GM12878 (cell line): Measurements from ENCODE around the gene SNX10. TPM values are rescaled to one million over a fixed set of nuclear protein-coding genes. Genes with fewer than 3 reads are reported as not detected.
A peak's percentile ranks its signal among the peaks of the same experiment; 100 is the strongest.

Source experiments
- ATAC-seq: fragments of 200-7000 bp; cut with Tn5 transposase; 3 replicates; pipeline ENCODE4 v1.9.1; 2020; ENCODE audit warnings: mild to moderate bottlenecking, moderate library complexity
- BruUV-seq: library from RNA; stranded (reverse); fragments of 400-500 nt; replicated peaks from 2 replicates; lab custom pipeline; 2021; lab: Mats Ljungman, UMichigan
- CTCF ChIA-PET: fragments of 300-600 bp; sonication (Branson Sonifier 250); formaldehyde crosslinking; extraction: SDS; loops from one replicate; lab custom pipeline; 2021; ENCODE audit warnings: inconsistent platforms; lab: Yijun Ruan, JAX
- POLR2A ChIA-PET: fragments of 350-600 bp; formaldehyde crosslinking; extraction: SDS; loops from one replicate; lab custom pipeline; 2021; ENCODE audit warnings: inconsistent platforms; lab: Charles Lee
- RAD21 ChIA-PET: fragments of 300-600 bp; sonication (Branson Sonifier 250); formaldehyde crosslinking; loops from one replicate; lab custom pipeline; 2023; ENCODE audit warnings: antibody characterized with exemption; ENCODE audit not compliant: unreplicated experiment; lab: Charles Lee
- SMC1A ChIA-PET: fragments of 300-600 bp; sonication (Branson Sonifier 250); formaldehyde crosslinking; loops from one replicate; lab custom pipeline; 2023; ENCODE audit not compliant: unreplicated experiment, uncharacterized antibody; lab: Charles Lee
- DNase-seq: peaks from one replicate; pipeline ENCODE4 v3.0.0-alpha.2; 2011; ENCODE audit warnings: low read depth, low spot score
- FAIRE-seq: peaks from 3 replicates; lab custom pipeline; 2011; peaks lifted over from hg19 to GRCh38; lab: Jason Lieb, UNC
- H2AFZ ChIP-seq: 2 replicates; pipeline ENCODE4 v1.6.0; 2011; ENCODE audit warnings: low read depth, low read length, control low read depth; ENCODE audit not compliant: control insufficient read depth
- H3K27ac ChIP-seq: 2 replicates; pipeline ENCODE4 v1.5.1; 2011; ENCODE audit warnings: control low read depth; ENCODE audit not compliant: control insufficient read depth, insufficient read depth
- H3K27me3 ChIP-seq, 2 experiments: replicated peaks in 1 of 2; 2 replicates each; pipeline versions ENCODE4 v1.6.0 to v1.6.1; 2011; ENCODE audit warnings: low read length in 1 of 2; ENCODE audit not compliant: control insufficient read depth in 2 of 2, insufficient read depth in 2 of 2
- H3K36me3 ChIP-seq, 2 experiments: 2 replicates each; pipeline ENCODE4 v1.5.1; 2011; ENCODE audit warnings: low read length in 1 of 2; ENCODE audit not compliant: control insufficient read depth in 2 of 2, insufficient read depth in 2 of 2
- H3K4me1 ChIP-seq: 2 replicates; pipeline ENCODE4 v1.6.1; 2011; ENCODE audit warnings: mild to moderate bottlenecking, low read length, moderate library complexity, mixed read lengths; ENCODE audit not compliant: control insufficient read depth, insufficient read depth
- H3K4me2 ChIP-seq: 2 replicates; pipeline ENCODE4 v1.6.0; 2011; ENCODE audit warnings: control low read depth; ENCODE audit not compliant: control insufficient read depth, insufficient read depth
- H3K4me3 ChIP-seq: fragments of 200-600 bp; sonication (generic); 2 replicates; pipeline ENCODE4 v1.5.1; 2016
- H3K79me2 ChIP-seq: 2 replicates; pipeline ENCODE4 v1.6.0; 2011; ENCODE audit warnings: low read length; ENCODE audit not compliant: control insufficient read depth, insufficient read depth
- H3K9ac ChIP-seq: 2 replicates; pipeline ENCODE4 v1.8.0; 2011; ENCODE audit warnings: low read length, control low read depth, mixed read lengths; ENCODE audit not compliant: control insufficient read depth, insufficient read depth
- H3K9me3 ChIP-seq: replicated peaks from 3 replicates; pipeline ENCODE4 v1.5.1; 2011; ENCODE audit warnings: mild to moderate bottlenecking, low read length; ENCODE audit not compliant: control insufficient read depth, insufficient read depth
- H4K20me1 ChIP-seq: 2 replicates; pipeline ENCODE4 v1.6.0; 2011; ENCODE audit not compliant: control insufficient read depth, insufficient read depth
- BACH1 ChIP-seq: fragments of 450-650 bp; IDR thresholded peaks from 2 replicates; pipeline ENCODE4 v1.6.1; 2017; ENCODE audit warnings: mild to moderate bottlenecking, borderline replicate concordance
- CBX5 ChIP-seq: sonication (generic); IDR thresholded peaks from 2 replicates; pipeline ENCODE4 v1.6.1; 2016; ENCODE audit warnings: low read depth, moderate library complexity, mild to moderate bottlenecking, inconsistent platforms
- CEBPZ ChIP-seq: fragments of 150-350 bp; IDR thresholded peaks from 2 replicates; pipeline ENCODE4 v1.6.1; 2016; ENCODE audit warnings: low read depth, low read length
- DPF2 ChIP-seq: fragments of 450-650 bp; IDR thresholded peaks from 2 replicates; pipeline ENCODE4 v1.6.1; 2017; ENCODE audit warnings: mild to moderate bottlenecking
- E4F1 ChIP-seq: fragments of 450-650 bp; IDR thresholded peaks from 2 replicates; pipeline ENCODE4 v1.6.1; 2018; ENCODE audit warnings: borderline replicate concordance, mild to moderate bottlenecking; ENCODE audit not compliant: partially characterized antibody
- HSF1 ChIP-seq: fragments of 150-350 bp; IDR thresholded peaks from 2 replicates; pipeline ENCODE4 v1.6.1; 2014; ENCODE audit warnings: mild to moderate bottlenecking, low read depth, low read length
- SUZ12 ChIP-seq: fragments of 200-600 bp; sonication (generic); IDR thresholded peaks from one replicate; pipeline ENCODE4 v1.6.1; 2018; ENCODE audit warnings: antibody characterized with exemption, mild to moderate bottlenecking; ENCODE audit not compliant: unreplicated experiment
- ZNF274 ChIP-seq: IDR thresholded peaks from one replicate; pipeline ENCODE4 v1.8.0; 2011; ENCODE audit not compliant: insufficient read length, insufficient read depth
- ZNF592 ChIP-seq: fragments of 450-650 bp; IDR thresholded peaks from 2 replicates; pipeline ENCODE4 v1.6.1; 2017; ENCODE audit warnings: mild to moderate bottlenecking, moderate library complexity
- WGBS: methylation state at CpG from one replicate; pipeline ENCODE4 v1.1.6; 2016; ENCODE audit warnings: low lambda C conversion rate; ENCODE audit not compliant: insufficient replicate concordance, insufficient coverage; ENCODE audit errors: missing lambda C conversion rate; 5-methylcytosine and 5-hydroxymethylcytosine counted together
- in situ Hi-C: fragments of 300-500 bp; cut with MboI; formaldehyde crosslinking; loops from 9 replicates; pipeline ENCODE4 v1.14.3; 2018; ENCODE audit warnings: mixed read lengths
- intact Hi-C: fragments of 100-400 bp; cut with micrococcal nuclease; formaldehyde crosslinking; loops from one replicate; pipeline ENCODE4 v1.14.2; 2022; ENCODE audit not compliant: unreplicated experiment
- polyA plus RNA-seq, 11 experiments: library from polyadenylated mRNA; depleted of rRNA in 4 of 11; unstranded in 6 of 11; stranded (reverse) in 5 of 11; fragments of >200 nt; fragmentation: Nextera tagmentation in 4 of 11; fragmentation: Illumina TruSeq in 1 of 11; extraction: Ambion mirVana in 4 of 11; extraction: Trizol in 1 of 11; gene quantifications; 1 replicate in 1 of 11; 2 replicates in 10 of 11; pipeline versions ENCODE4 v1.2.1 to v1.2.3, GENCODE V29; 2011 to 2016; ENCODE audit warnings: inconsistent platforms in 2 of 11, missing spikeins in 2 of 11, low read depth in 1 of 11
- total RNA-seq, 4 experiments: library from RNA; depleted of rRNA in 3 of 4; stranded (reverse); fragments of >200 nt in 3 of 4; fragmentation: Illumina TruSeq in 1 of 4; extraction: Trizol in 1 of 4; gene quantifications; 2 replicates each; pipeline versions ENCODE4 v1.2.1 to v1.2.3, GENCODE V29; 2013 to 2021

The SNX10 gene
- total and polyA plus RNA-seq, 10 of the 15 experiments (the other 5 are each of a cell fraction or from before 2014, with no cell fraction given): 22.0 to 56.2 (median 30.1) TPM

GRCh38 chr7:26328498-26329390, 37.1 kb downstream of the SNX10 start:
- no peak for FAIRE-seq
- Histone ChIP-seq H3K4me2 (peak overlapping the region; percentile 48; the same call in 1 of the 2 replicates), H3K9ac (no peak overlapping the region), H3K9me3 (no peaks in the 10 kb centered on the region), H3K27ac (peak overlapping the region; percentile 29; the same call in 1 of the 2 replicates), H3K4me1 (peaks cover 25% of the 10 kb centered on the region), H3K79me2 (peaks cover 19% of the 10 kb centered on the region), H3K36me3 (peaks cover 0 to 4% of the 10 kb centered on the region in 2 experiments; a peak in 3 of 4 replicates), H2AFZ (no peak overlapping the region), H4K20me1 (no peaks in the 10 kb centered on the region), H3K4me3 (no peak overlapping the region), H3K27me3 (no peaks in the 10 kb centered on the region)
- RAD21 ChIA-PET: interaction anchor here (1.2 to 1.4 kb wide), 2 partner anchors 24 to 36 kb away, joined by 3 to 4 read pairs; no protein-coding TSS in a partner anchor
- SMC1A ChIA-PET: interaction anchor here (0.6 to 1.4 kb wide), 2 partner anchors 25 to 34 kb away, joined by 3 read pairs; no protein-coding TSS in a partner anchor
- peak; percentile 60 for ATAC-seq
- no peak for DNase-seq
- CTCF ChIA-PET: interaction anchor here (0.7 kb wide), 1 partner anchor 34 kb away, joined by 3 read pairs; no protein-coding TSS in a partner anchor
- no TSS peak for BruUV-seq
- WGBS: 76% methylated on average over 7 of the region's 7 CpGs
- in situ Hi-C loops (no loop called here), intact Hi-C loops (no loop called here)
- POLR2A ChIA-PET: interaction anchor here (1.0 kb wide), 2 partner anchors 15 to 123 kb away, joined by 3 read pairs; no protein-coding TSS in a partner anchor
- TF ChIP-seq ZNF274 (no peak), CEBPZ (no peak), DPF2 (no peak), HSF1 (no peak), ZNF592 (no peak), E4F1 (no peak), CBX5 (no peak), SUZ12 (no peak), BACH1 (no peak)
